ENCODE results near the gene KSR1.
"Not testable (repeated sequence)": the region's sequence is repeated elsewhere in the genome, so short reads cannot be mapped to it uniquely, and the experiment has no call there.

The KSR1 gene

DNA sequence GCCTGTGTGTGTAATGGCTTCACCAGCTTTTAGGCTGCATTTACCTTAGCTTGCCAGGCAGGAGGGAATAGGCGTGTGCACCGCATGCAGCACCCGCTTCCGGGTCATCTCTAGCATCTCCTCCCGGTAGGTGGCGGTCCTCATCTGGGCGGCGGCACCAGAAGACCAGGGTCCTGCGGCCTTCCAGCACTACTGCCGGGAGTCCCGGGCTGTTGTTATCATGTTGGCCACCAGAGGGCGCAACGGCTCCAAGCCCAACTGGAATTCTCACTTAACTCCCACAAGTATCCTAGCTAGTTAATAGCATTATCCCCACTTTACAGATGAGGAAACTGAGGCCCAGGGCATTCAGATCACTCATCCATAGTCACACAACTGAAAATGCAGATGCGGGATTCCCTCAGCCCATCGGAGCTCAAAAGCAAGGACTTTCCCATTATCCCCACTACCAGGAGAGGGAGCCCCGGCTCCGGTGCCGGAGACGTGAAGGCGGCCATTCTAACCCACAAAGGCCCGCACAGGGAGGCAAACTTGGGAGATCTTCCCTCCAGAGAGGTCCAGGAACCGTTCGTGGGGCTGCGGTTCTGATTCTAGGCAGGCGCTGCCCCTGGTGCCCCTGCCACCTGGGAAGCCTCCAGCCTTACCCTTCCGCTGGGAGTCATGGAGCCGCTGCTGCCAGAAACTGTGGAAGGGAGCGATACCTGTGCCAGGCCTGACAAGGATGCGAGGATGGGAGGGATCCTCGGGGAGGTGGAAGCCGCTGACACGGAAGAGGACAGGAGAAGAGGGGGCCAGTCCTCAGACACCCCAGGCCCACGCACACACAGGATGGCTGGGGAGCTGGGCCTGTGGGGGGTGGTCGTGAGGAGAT is 198.6 kb downstream of the KSR1 start:
- H3K4me3 ChIP-seq (ENCODE audit: low read depth, low read length) = no peak overlapping the region
- no peak for DNase-seq (ENCODE audit: low read depth)

DNA sequence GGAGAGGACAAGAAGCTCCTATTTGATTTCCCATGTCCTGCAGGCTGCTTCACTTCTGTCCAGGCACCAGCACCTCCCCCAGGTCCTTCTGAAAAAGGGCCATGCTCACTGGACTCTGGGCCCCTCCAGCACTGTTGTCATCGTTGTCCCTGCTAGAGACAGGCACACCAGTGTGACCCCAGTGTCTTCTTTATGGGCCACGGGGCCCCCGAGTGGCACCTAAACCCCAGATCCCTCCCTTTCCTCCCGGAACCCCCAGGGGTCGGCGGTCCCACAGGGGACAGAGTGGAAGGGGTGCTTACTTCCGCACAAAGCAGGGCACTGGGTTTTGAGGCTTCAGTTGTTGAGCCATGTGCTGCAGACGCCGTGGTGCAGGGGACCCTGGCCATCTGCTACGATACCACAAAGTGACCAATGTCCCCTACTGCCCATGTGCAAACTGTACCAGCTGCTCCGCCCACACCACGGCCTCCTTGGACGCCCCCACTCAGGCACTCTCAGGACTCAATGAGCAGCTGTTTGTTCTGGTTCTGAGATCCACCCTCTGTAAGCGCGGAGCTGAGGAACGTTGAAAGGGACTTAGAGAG is 199.4 kb downstream of the KSR1 start:
- H3K4me3 ChIP-seq (ENCODE audit: low read depth, low read length); DNase-seq (ENCODE audit: low read depth): not testable (repeated sequence)

DNA sequence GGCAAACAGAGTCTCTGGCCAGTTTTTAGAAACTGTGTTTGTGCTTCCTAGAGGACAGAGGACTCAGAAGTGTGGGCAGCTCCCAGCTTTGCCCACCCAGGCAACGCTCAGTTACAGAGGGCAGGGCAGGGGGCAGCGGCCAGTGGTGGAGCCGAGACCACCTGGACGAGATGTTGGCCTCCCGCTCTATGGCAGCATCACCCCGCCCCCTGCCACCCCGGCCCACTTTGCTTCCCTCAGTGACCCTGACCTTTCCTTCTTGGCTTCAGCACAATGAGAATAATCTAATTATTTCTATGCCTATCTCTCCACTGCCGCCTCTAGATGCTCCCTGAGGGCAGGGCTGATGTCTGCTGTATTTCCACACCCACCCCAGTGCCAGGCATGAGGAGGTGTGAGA is 200.4 kb downstream of the KSR1 start:
- not testable (repeated sequence) for H3K4me3 ChIP-seq (ENCODE audit: low read depth, low read length); DNase-seq (ENCODE audit: low read depth)

DNA sequence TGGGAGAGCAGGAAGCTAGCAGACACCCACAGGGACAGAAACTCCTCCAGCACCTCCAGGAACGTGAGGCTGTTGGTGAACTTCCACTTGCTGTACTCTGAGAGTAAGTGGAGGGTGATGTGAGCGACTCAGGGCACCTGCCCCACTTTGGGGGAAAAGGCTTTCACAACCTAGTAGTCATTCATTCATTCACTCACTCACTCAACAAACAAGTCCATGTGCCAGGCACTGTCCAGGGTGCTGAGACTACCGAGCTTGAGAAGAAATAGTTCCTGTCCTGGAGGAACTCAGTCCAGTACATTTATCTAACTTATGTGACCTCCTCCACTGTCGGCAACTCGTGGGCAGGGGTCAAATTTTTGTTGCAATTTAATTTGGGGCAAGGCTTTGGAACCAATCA is 201.4 kb downstream of the KSR1 start:
- no peak overlapping the region for H3K4me3 ChIP-seq (ENCODE audit: low read depth, low read length)
- DNase-seq (ENCODE audit: low read depth) = no peak

DNA sequence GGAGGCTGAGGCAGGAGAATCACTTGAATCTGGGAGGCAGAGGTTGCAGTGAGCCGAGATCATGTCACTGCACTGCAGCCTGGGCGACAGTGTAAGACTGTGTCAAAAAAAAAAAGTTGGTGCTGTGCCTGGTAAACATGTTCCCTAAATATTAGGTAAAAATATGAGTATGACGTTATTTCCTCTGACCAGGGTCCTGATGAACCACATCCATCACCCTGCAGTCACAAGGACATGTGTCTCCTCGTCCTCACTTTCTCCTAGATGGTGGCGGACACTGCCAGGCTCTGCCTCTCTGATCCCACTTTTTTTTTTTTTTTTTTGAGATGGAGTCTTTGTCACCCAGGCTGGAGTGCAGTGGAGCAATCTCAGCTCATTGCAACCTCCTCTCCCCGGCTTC is 203.4 kb downstream of the KSR1 start:
- H3K4me3 ChIP-seq (ENCODE audit: low read depth, low read length) = no peak overlapping the region
- no peak for DNase-seq (ENCODE audit: low read depth)

DNA sequence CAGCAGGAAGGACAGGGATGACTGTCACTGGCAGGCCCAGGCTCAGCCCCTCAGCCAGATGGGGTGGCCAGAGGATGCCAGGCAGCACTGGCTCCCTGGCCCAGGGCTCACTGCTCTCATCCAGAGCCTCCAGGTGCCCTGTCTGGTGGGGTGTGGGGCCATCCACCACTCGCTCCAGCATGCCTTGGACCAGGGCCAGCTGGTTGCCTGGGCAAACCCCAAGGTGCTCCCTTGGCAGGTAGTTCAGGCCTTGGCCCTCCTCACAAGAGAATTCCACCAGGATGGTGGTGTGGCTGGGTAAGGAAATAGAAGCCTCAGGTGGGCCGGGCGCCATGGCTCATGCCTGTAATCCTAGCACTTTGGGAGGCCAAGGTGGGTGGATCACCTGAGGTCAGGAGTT is 204.2 kb downstream of the KSR1 start:
- H3K4me3 ChIP-seq (ENCODE audit: low read depth, low read length) = no peak overlapping the region
- no peak for DNase-seq (ENCODE audit: low read depth)

DNA sequence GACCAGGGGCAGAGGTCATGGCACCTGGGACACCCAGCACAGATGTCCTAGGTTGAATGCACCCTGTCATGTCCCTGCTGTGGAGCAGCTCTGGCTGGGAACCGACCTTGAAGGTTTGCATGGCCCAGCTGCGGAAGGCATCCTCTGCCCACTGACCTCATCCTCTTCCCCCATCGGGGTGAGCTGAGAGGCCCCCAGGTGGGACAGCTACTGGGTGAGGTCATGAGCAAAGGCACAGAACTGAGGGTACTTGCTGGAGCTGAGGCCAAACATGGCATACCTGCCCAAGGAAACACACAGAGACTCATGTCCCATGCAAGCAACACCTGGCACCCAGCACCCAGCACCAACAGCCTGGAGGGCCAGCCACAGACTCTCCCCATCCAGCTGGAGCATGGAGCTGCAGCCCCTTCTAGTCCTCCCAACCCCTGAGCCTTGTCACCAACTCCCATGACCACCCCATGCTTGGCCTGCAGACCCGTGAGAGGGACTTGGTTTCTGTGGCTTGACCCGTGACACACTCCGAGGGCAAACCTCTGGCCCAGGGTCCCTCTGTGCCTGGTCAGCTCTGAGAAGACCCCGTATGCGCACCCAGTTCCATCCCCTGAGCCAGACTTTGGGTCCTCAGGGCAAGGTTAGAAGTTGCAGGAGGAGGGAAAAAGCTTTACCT is 207.8 kb downstream of the KSR1 start:
- no peak for DNase-seq (ENCODE audit: low read depth)
- H3K4me3 ChIP-seq (ENCODE audit: low read depth, low read length) = no peak overlapping the region

DNA sequence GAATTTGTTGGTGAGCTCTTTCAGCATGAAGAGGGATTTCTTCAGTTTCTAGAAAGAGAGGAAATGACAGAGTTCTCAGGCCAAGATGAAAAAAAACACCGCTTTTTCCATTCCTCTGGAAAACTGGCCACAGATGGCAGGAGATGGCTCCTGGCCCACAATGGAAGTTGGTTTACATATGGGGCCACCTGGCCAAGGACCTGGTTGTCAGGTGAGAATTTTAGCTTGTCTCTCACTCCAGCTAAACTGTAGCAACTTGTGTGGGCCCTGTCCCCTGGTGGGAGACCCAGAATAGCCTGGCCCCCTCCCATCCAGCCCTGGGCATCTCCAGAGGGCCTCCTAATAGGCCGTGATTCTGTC is 208.3 kb downstream of the KSR1 start:
- DNase-seq (ENCODE audit: low read depth) = no peak
- H3K4me3 ChIP-seq (ENCODE audit: low read depth, low read length) = no peak overlapping the region

DNA sequence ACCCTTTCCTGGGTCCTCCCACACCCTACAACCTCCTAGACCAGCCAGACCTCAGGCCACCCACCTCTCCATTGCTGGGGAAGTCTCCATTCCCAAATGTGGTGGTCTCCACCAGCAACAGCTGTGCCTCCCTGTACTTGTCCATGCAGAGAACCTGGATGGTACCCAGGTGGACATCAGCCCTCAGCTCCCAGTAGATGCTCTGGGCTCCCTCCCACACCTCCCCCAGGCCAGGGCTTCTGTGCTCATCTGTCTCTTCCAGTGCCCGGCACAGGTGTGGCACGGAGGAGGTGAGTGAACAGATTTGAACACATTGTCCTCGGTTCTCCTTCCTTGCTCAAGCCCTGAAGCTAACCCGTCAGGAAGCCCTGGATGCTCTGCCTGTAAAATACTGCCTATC is 209.3 kb downstream of the KSR1 start:
- no peak overlapping the region for H3K4me3 ChIP-seq (ENCODE audit: low read depth, low read length)
- DNase-seq (ENCODE audit: low read depth) = no peak

DNA sequence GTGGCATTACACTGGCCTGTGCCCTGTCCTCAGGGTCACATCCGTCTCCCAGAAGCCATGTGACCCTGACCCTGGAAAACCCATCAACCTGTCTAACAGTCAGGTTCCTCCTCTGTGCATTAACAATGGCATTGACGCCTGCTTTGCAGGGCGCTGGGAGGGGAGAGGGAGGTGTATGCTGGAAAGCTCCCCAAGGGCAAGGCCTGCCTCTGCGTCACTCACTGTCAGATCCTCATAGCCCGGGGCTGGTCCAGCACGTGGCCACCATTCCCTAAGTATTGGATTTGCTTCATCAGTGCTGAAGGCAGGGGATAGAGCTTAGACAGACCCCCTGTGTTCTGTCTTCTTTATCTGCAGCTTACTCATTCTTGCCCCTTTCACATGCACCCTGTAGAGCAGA is 210.0 kb downstream of the KSR1 start:
- not testable (repeated sequence) for H3K4me3 ChIP-seq (ENCODE audit: low read depth, low read length); DNase-seq (ENCODE audit: low read depth)

DNA sequence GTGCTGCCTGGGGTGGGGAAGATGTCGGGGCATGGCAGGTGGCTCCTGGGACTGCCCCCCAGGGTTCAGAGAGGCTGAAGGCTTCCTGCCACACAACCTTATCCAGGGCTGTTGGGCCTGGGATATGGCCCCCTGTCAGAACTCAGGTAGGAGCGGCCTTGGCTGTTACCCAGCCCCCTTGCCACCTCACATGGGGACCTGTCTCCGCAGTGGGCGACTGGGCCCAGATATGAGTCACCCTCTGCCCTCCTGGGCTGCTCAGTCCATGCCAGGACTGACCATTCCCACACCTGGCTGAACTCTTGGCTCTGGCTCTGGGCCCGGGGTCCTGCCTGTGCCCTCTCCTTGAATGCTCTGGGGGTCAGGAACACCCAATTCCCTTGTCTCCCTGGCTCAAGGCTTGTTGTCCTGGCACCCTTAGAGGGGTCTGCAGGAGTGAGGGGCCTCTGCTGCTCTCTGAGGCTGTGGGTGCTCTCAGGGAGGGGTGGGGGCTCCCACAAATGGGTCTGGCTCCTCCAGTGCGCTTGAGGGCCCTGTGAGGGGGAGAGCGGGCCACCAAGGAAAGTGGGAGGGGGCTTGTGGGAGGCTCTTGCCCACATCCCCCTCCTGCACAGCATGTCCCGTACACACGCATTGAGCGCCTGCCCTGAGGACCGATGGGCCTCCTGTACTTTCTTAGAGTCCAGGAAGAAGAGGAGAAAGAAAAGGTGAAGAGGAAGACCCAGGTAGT is 210.7 kb downstream of the KSR1 start:
- no peak overlapping the region for H3K4me3 ChIP-seq (ENCODE audit: low read depth, low read length)
- no peak for DNase-seq (ENCODE audit: low read depth)

DNA sequence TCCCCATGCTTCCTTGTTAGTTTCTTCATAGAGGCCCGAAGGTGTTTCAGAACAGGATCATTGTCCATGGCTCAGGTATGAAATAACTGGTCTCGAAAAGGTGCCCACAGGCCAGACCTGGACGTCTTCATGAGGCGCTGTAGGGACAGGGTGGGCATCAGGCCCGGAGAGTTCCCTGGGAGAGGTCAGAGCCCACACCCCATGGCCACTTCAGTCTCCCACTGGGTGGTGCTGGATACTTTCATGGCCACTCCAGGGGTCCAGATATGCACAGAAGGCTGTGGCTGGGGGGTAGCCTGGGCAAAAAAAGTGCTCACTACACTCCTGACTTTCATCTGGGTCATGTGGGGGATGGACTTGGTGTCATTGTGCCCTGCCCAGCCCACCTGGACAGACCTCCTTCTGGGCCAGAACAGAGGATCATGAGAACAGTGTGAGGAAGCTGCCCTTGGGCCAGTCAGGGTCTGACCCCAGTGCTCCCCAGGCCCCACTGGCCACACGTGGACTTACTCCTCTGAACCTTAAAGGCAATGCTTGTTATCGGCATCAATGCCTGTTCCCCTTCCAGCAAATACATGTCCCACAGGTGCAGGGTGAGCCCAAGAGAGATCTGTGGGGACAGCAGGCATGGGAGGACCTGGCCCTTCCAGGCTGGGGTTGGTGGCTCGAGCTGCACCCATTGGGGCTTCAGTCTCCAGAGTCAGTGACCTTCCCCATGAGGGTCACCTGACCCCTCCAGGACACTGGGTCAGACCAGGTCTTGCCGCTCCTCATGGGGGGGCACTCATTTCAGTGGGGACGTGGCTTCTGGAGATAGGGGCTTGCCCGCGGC is 211.6 kb downstream of the KSR1 start:
- H3K4me3 ChIP-seq (ENCODE audit: low read depth, low read length) = no peak overlapping the region
- DNase-seq (ENCODE audit: low read depth) = no peak

DNA sequence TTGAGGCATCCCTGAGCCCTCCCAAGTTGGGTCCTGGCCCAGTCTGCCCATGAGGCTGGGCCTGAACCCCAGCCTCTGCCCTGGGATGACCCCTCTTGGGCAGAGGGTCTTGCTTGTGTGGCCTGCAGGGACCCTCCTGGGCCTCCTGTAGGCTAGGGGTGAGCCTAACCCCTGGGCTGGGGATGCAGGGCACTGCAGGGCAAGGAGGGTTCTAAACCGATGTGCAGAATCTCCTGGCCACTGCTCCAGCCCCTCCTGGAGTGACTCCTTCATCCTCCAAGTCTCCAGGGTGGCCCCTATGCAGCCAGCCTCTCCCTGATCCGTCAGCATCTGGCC is 212.2 kb downstream of the KSR1 start:
- H3K4me3 ChIP-seq (ENCODE audit: low read depth, low read length) = no peak overlapping the region
- no peak for DNase-seq (ENCODE audit: low read depth)

DNA sequence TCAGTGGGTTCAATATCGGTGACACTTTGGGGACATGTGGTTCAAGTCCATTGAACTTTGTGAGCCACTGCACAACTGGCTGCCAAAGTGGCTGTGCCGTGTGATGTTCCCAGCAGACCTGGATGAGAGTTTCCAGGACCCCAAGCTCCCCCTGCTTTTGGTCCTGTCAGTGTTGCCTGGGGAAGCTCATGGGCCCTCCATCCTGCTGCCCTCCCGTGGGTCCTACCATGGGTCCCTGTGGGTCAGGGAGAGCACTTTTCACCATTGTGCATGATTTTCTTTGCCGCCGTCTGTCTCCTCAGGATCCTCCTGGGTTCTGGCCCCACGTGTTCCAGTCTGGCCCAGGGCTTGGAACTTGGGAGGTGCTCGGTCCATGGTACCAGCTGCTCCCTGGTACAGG is 212.9 kb downstream of the KSR1 start:
- H3K4me3 ChIP-seq (ENCODE audit: low read depth, low read length) = no peak overlapping the region
- no peak for DNase-seq (ENCODE audit: low read depth)

DNA sequence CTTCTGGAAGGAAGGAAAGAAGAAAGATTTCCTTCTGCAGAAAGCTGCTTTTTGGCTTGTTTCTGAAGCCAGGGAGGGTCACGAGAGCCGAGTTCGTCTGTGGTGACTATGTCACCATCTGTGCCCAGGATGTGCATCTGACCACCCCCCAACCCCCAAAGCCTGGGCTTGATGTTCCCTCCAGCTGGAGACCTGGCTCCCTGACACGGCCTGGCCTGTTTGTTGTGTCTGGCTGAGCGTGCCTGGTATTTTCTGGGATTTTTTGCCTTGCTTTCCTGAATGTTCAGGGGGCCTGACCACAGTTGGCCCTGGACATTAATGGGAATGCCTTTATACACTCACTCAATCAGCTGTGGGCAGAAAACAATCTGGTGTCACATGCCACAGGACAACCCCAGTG is 213.6 kb downstream of the KSR1 start:
- no peak for DNase-seq (ENCODE audit: low read depth)
- no peak overlapping the region for H3K4me3 ChIP-seq (ENCODE audit: low read depth, low read length)

DNA sequence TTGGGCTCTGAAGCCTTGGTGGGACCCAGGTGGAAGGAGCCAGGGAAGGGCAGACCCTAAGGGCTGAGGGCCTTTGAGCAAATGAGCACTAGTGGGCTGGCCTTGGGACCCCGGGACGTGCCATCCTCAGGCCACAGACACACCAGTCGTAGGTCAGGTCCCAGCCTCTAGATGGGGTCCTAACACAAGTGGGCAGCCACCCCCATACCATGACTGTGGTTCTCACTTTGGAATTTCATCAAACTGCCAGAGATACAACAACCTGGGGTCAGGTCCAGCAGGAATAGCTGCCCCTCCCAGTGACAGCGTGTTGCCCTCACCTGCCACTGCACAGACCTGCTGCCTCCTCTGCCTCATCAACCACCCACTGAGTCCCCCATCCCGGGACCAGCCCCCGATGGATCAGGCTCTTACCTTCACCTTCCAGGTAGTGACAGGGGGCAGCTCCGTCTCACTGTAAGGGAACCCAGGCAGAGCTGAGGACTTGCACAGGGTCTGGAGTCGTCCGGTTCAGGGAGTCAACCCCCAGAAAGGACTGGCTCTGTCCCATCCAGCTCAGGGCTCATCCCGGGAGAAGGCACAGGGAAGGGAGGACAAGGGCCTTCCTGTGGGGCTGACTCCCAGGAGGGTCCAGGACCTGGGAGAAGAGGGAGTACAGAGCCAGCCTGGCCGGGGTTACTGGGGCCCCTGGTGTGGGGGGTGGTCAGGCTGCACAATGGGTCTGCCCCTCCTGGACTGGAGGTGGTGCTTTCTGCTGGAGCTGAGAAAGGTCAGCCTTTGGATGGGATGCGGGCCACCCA is 214.7 kb downstream of the KSR1 start:
- DNase-seq (ENCODE audit: low read depth) = no peak
- H3K4me3 ChIP-seq (ENCODE audit: low read depth, low read length) = no peak overlapping the region

DNA sequence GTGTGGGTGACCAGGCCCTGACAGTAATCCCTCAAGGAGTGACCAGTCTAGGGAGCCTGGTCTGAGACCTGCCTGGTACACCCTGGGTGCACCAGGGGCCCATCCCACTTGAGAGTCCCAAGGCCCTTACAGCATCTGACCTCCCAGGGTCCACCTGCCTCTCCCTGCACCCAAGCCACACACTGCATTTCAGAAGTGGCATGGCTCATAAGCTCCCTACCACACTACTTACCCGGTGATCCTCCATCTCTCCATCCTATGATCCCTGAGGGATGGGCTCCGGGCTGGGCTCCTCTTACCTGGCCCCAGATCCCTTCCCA is 215.3 kb downstream of the KSR1 start:
- no peak overlapping the region for H3K4me3 ChIP-seq (ENCODE audit: low read depth, low read length)
- DNase-seq (ENCODE audit: low read depth) = no peak

DNA sequence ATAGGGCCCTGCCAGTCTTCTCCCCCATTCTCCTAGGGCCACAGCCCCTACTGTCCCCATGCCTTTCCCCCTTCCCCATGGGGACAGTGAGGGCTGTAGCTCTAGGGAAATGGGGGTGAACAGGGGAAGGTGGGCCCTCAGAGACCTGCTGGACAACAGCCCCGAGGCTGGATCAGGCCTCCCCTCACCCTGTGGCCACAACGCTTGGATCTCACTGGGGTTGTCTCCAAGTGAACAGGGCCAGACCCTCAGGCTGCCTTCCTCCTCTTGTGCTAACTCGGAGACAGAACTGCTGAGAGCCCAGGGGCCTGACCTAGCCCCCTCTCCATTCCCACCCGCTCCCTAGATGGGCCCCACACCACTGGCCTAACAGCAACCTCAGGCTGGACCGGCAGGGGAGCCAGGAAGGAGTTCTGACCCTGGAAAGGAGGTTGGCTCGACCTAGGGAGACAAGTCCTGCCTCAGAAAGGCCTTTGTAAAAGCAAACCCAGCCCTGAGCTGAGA is 215.8 kb downstream of the KSR1 start:
- H3K4me3 ChIP-seq (ENCODE audit: low read depth, low read length); DNase-seq (ENCODE audit: low read depth): not testable (repeated sequence)

DNA sequence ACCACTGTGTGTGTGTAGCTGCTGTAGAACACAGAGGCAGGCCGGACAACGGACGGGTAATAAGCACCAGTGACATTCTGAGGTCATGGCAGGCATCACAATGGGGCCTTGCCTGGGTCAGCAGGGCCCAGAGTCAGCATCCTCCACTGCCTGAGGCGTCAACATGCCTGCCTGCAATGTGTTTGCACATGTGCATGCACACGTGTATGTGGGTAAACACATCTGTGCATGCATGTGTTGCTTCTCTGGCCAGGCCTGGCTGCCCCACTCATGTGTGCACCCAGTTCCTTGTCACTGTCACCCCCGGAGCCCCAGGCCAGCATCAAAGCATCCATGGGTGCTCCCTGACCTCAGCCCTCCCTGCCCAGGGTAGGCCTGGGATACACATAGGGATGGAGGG is 218.1 kb downstream of the KSR1 start:
- H3K4me3 ChIP-seq (ENCODE audit: low read depth, low read length) = no peak overlapping the region
- DNase-seq (ENCODE audit: low read depth) = no peak
